Measurements from ENCODE around the gene FKBP1A. TPM values are rescaled to one million over a fixed set of nuclear protein-coding genes. Genes with fewer than 3 reads are reported as not detected.

The FKBP1A gene
- total and polyA plus RNA-seq, 9 of the 15 experiments (the other 6 are each of a cell fraction or from before 2014, with no cell fraction given), result 48.8 to 502 (median 89.6) TPM

DNA sequence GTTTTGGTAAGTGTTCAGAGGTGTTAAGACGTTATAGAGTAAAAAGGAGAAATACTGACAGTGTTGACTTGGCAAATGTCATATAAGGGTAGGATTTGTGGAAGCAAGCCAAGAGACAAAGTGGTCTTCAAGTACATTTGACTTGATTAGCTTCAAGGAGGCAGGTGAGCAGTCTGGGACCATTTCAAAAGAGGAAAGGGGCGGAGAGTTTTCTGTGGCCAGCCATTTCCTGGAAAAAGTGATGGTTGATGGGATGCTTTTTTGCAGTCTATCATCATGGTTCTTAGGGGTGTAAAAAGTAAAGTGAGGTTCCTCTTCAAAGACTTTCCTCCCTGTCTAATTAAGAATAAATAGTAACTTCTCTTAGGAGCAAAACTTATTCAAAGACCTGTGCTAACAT is 28.7 kb downstream of the FKBP1A start:
- CTCF ChIA-PET (ENCODE audit: low intra/inter-chr PET ratio), result no interaction called here
- H2AFZ ChIP-seq (ENCODE audit: low read depth, low read length), result no peak overlapping the region
- intact Hi-C loops (cut with micrococcal nuclease) (loop anchor here (2.0 kb wide), 1 partner anchor 21 kb away; no protein-coding TSS in a partner anchor), in situ Hi-C loops (cut with MboI) (loop anchor here (10.0 kb wide), 1 partner anchor 261 kb away; the partner anchor contains the start of gene SIRPB1)
- WGBS (ENCODE audit: insufficient coverage, low coverage, missing lambda C conversion rate), result 39% methylated on average over 2 of the region's 2 CpGs
- no peak overlapping the region for H3K27ac ChIP-seq (ENCODE audit: extremely low read depth, low read depth, low read length)
- H4K20me1 ChIP-seq (replicated peaks; ENCODE audit: control insufficient read depth, insufficient read depth, low read length), result no peaks in the 10 kb centered on the region
- H3K4me1 ChIP-seq (replicated peaks in 1 of 2; ENCODE audit: control insufficient read depth in 2 of 2, insufficient read depth in 2 of 2, low read length in 2 of 2), result peaks cover 0 to 4% of the 10 kb centered on the region in 2 experiments; a peak in 2 of 5 replicates
- TF ChIP-seq TCF3 (CRISPR knock-in tag; IDR thresholded peaks at IDR 0.05) (no peak), ZNF695 (CRISPR knock-in tag; IDR thresholded peaks at IDR 0.05) (no peak), ZNF282 (CRISPR knock-in tag; IDR thresholded peaks at IDR 0.05) (no peak), PHF21A (IDR thresholded peaks at IDR 0.05; ENCODE audit: borderline replicate concordance, low read depth) (no peak), ATF7 (IDR thresholded peaks at IDR 0.05) (no peak), ELF4 (CRISPR knock-in tag; IDR thresholded peaks at IDR 0.05) (no peak), SLC30A9 (CRISPR knock-in tag; IDR thresholded peaks at IDR 0.05) (no peak)
- TF ChIP-seq, protein P1, sequence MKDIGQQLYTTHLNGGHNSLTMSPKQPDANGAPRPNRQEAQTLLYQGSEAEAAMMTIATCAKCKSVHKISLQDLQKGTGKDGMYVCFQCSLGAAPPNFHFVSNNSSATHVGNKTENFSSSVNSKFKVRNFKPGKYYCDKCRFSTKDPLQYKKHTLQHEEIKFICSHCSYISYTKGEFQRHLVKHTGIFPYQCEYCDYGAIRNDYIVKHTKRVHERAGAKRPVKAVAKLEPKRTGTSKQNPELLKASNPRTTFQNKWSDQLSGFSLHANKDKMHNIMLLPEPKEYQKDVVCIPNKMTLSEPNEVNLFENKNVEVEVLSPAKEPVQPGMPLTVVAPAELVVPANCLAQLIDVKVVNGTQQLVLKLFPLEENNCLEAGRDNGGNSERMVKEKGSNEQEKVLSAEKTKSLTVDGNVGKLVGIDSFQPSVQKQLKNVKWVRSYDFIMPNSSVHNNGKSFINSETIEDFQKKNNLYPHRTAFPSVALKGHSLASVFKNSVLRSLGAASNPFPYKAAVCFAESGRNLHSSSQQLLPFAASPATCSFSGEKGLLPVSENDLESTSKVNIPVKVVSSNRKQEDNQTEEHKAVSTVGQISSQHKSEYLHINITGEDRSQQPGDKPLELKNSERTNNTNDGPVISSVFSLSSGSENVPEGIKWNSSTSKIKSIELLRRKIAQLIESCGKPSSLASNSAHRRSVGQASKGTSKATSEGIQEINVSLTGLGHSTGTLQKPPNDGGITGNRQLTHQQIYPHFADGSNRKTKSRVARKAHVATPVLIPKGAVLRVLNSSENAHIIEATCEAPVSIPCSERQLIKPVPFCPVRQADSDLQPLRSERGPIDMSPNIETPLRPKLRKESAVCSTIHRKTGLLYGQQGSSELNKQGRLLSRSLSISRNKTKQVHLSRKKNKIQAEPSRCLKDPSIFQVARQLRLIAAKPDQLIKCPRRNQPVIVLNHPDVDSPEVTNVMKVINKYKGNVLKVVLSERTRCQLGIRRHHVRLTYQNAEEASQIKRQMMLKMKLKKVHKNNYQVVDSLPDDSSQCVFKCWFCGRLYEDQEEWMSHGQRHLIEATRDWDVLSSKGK (CRISPR knock-in tag; IDR thresholded peaks at IDR 0.05), result no peak
- TF ChIP-seq, protein P2, sequence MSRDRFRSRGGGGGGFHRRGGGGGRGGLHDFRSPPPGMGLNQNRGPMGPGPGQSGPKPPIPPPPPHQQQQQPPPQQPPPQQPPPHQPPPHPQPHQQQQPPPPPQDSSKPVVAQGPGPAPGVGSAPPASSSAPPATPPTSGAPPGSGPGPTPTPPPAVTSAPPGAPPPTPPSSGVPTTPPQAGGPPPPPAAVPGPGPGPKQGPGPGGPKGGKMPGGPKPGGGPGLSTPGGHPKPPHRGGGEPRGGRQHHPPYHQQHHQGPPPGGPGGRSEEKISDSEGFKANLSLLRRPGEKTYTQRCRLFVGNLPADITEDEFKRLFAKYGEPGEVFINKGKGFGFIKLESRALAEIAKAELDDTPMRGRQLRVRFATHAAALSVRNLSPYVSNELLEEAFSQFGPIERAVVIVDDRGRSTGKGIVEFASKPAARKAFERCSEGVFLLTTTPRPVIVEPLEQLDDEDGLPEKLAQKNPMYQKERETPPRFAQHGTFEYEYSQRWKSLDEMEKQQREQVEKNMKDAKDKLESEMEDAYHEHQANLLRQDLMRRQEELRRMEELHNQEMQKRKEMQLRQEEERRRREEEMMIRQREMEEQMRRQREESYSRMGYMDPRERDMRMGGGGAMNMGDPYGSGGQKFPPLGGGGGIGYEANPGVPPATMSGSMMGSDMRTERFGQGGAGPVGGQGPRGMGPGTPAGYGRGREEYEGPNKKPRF (IDR thresholded peaks at IDR 0.05; ENCODE audit: low read depth, low read length), result no peak
- TF ChIP-seq, protein P3, sequence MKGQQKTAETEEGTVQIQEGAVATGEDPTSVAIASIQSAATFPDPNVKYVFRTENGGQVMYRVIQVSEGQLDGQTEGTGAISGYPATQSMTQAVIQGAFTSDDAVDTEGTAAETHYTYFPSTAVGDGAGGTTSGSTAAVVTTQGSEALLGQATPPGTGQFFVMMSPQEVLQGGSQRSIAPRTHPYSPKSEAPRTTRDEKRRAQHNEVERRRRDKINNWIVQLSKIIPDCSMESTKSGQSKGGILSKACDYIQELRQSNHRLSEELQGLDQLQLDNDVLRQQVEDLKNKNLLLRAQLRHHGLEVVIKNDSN (CRISPR knock-in tag; IDR thresholded peaks at IDR 0.05), result no peak
- no TSS peak for BruUV-seq (replicated peaks)
- FAIRE-seq (no peak), ATAC-seq (no peak), DNase-seq (ENCODE audit: extremely low read depth in 1 of 4, low spot score in 3 of 4) (no peak)
- no peaks in the 10 kb centered on the region for H3K27me3 ChIP-seq (ENCODE audit: control insufficient read depth in 2 of 2, insufficient read depth in 2 of 2, low read length in 2 of 2)
- no peak overlapping the region for H3K9ac ChIP-seq (ENCODE audit: insufficient read depth in 1 of 2, low read depth in 2 of 2, low read length in 2 of 2)
- no peak overlapping the region for H3K4me3 ChIP-seq
- H3K9me3 ChIP-seq (replicated peaks; ENCODE audit: control insufficient read depth, insufficient read depth, low read depth, low read length), result no peaks in the 10 kb centered on the region
- H3K36me3 ChIP-seq (ENCODE audit: control insufficient read depth, insufficient read depth, low read length), result peaks cover 44% of the 10 kb centered on the region
- POLR2A ChIA-PET, result no interaction called here
- H3K4me2 ChIP-seq (ENCODE audit: insufficient read depth, low read length), result no peak overlapping the region
- no peaks in the 10 kb centered on the region for H3K79me2 ChIP-seq (ENCODE audit: control insufficient read depth, insufficient read depth, low read length)
- no peaks in the 10 kb centered on the region for H3K9me1 ChIP-seq (ENCODE audit: control insufficient read depth, insufficient read depth, low read length)

All from K562 (cell line).